ENCODE data around the gene RPLP1. TPM values are rescaled to one million over a fixed set of nuclear protein-coding genes. Genes with fewer than 3 reads are reported as not detected.

RPLP1 gene
- total and polyA plus RNA-seq, 9 of the 15 experiments (the other 6 are each of a cell fraction or from before 2014, with no cell fraction given): 76.3 to 3,053 (median 847) TPM

DNA sequence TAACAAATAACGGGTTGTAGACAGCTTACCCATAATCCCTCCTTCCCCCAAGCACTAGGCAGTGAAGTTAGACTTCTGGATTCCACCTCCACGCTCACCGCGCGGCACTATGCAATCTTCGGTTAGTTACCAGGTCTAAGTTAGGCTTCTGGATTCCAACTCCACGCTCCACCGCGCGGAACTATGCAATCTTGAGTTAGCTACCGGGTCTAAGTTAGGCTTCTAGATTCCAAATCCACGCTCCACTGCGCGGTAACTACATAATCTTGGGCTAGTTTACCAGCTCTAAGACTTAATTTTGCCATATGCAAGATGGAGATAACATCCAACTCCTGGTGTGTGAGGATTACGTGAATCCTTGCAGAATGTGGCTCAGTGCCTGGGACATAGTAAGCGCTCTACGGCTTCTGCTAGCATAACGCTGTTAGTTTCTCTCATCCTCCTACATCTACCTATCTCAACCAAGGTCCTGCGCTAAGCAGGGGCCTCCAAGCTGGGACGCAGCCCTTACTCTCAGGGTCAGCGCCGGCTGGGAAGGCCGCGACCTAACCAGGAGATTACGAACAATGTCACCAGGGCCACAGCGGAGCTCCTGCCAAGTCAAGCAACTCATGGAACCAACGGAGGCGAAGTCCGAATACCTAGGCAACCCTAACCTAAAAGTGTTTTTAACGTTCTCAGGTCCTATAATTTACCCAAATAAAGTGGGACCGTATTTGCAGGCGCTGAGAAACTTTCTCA is 497 bp upstream of the RPLP1 start (continued):
- TF ChIP-seq, protein P1, sequence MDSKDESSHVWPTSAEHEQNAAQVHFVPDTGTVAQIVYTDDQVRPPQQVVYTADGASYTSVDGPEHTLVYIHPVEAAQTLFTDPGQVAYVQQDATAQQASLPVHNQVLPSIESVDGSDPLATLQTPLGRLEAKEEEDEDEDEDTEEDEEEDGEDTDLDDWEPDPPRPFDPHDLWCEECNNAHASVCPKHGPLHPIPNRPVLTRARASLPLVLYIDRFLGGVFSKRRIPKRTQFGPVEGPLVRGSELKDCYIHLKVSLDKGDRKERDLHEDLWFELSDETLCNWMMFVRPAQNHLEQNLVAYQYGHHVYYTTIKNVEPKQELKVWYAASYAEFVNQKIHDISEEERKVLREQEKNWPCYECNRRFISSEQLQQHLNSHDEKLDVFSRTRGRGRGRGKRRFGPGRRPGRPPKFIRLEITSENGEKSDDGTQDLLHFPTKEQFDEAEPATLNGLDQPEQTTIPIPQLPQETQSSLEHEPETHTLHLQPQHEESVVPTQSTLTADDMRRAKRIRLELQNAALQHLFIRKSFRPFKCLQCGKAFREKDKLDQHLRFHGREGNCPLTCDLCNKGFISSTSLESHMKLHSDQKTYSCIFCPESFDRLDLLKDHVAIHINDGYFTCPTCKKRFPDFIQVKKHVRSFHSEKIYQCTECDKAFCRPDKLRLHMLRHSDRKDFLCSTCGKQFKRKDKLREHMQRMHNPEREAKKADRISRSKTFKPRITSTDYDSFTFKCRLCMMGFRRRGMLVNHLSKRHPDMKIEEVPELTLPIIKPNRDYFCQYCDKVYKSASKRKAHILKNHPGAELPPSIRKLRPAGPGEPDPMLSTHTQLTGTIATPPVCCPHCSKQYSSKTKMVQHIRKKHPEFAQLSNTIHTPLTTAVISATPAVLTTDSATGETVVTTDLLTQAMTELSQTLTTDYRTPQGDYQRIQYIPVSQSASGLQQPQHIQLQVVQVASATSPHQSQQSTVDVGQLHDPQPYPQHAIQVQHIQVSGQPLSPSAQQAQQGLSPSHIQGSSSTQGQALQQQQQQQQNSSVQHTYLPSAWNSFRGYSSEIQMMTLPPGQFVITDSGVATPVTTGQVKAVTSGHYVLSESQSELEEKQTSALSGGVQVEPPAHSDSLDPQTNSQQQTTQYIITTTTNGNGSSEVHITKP (IDR thresholded peaks at IDR 0.05; ENCODE audit: partially characterized antibody): peak; percentile 83
- TF ChIP-seq HCFC1 (IDR thresholded peaks at IDR 0.05; ENCODE audit: low read depth, low read length): 0 out of 2 replicates have a peak, but pooled peaks have one; percentile 6
- 0 out of 3 replicates have a peak, but pooled peaks of 1 of the 2 experiments have one; percentile 13 for TF ChIP-seq CBX3 (IDR thresholded peaks at IDR 0.05; ENCODE audit: borderline replicate concordance in 1 of 2, low read length in 2 of 2)
- TF ChIP-seq PRPF4 (IDR thresholded peaks at IDR 0.05; ENCODE audit: insufficient read depth, low read depth, low read length, poor library complexity, severe bottlenecking): no peak
- TF ChIP-seq MTA3 (IDR thresholded peaks at IDR 0.05; ENCODE audit: borderline replicate concordance): no peak
- no peak for TF ChIP-seq SRSF1 (IDR thresholded peaks at IDR 0.05; ENCODE audit: low read depth, low read length)
- TF ChIP-seq RCOR1 (IDR thresholded peaks at IDR 0.05; ENCODE audit: borderline replicate concordance in 1 of 2, low read depth in 2 of 2, low read length in 2 of 2): peak in 1 of 2 experiments; percentile 16; a peak in 1 of 4 replicates
- TF ChIP-seq, protein P2, sequence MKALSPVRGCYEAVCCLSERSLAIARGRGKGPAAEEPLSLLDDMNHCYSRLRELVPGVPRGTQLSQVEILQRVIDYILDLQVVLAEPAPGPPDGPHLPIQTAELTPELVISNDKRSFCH (CRISPR knock-in tag; IDR thresholded peaks at IDR 0.05): no peak
- TF ChIP-seq, protein P2 (tag; IDR thresholded peaks at IDR 0.05): 0 out of 2 replicates have a peak, but pooled peaks have one; percentile 34
- TF ChIP-seq GATAD2A (IDR thresholded peaks at IDR 0.05): peak; percentile 43; the same call in 1 of the 2 replicates
- peak; percentile 49; the same call in 1 of the 2 replicates for TF ChIP-seq TOE1 (IDR thresholded peaks at IDR 0.05; ENCODE audit: borderline replicate concordance)
- no peak for TF ChIP-seq TOE1 (CRISPR knock-in tag; IDR thresholded peaks at IDR 0.05; ENCODE audit: borderline replicate concordance, low read depth)
- TF ChIP-seq DPF2 (IDR thresholded peaks at IDR 0.05): peak; percentile 57
- 0 out of 2 replicates have a peak, but pooled peaks have one; percentile 39 for TF ChIP-seq BCOR (IDR thresholded peaks at IDR 0.05)
- TF ChIP-seq ZBTB17 (CRISPR knock-in tag; IDR thresholded peaks at IDR 0.05): peak; percentile 23; the same call in 1 of the 2 replicates

Measured in K562 (cell line).